GM13977 (cell line): ENCODE measurements around the gene TPBGL.

Experiments
- DNase-seq: peaks from one replicate; pipeline ENCODE4 v3.0.0; 2012; ENCODE audit warnings: low spot score
- CTCF ChIP-seq: IDR thresholded peaks from 2 replicates; pipeline ENCODE4 v1.5.1; 2012; ENCODE audit warnings: mild to moderate bottlenecking, control low read depth; ENCODE audit not compliant: insufficient read depth; ENCODE audit errors: extremely low read depth, missing control alignments
- in situ Hi-C: fragments of 300-500 bp; cut with MboI; formaldehyde crosslinking; loops from one replicate; pipeline ENCODE4 v1.12.0; 2022; ENCODE audit warnings: low sequenced_read_pairs, low pct_unique_long_range_greater_than_20kb, mixed read lengths, inconsistent platforms; ENCODE audit not compliant: unreplicated experiment

The TPBGL gene

GRCh38 chr11:75205564-75206020, 35.0 kb upstream of the TPBGL start:
- in situ Hi-C loops: loop anchor here (10.0 to 25.0 kb wide), 3 partner anchors 61 to 268 kb away; partner anchors contain the start of genes SPCS2 and XRRA1
- no peak for DNase-seq
- TF ChIP-seq CTCF: no peak

GRCh38 chr11:75208446-75208845, 32.1 kb upstream of the TPBGL start:
- no peak for DNase-seq
- in situ Hi-C loops: loop anchor here (10.0 to 25.0 kb wide), 3 partner anchors 64 to 271 kb away; partner anchors contain the start of genes SPCS2 and XRRA1
- no peak for TF ChIP-seq CTCF

GRCh38 chr11:75212411-75212810, 28.2 kb upstream of the TPBGL start:
- DNase-seq: no peak
- no peak for TF ChIP-seq CTCF
- in situ Hi-C loops: loop anchor here (25.0 kb wide), 2 partner anchors 200 to 275 kb away; partner anchors contain the start of genes SPCS2 and XRRA1

GRCh38 chr11:75214411-75214821, 26.2 kb upstream of the TPBGL start:
- TF ChIP-seq CTCF: no peak
- peak; percentile 69 for DNase-seq
- in situ Hi-C loops: loop anchor here (25.0 kb wide), 2 partner anchors 202 to 277 kb away; partner anchors contain the start of genes SPCS2 and XRRA1

- DNase-seq: no peak
- no peak for TF ChIP-seq CTCF
- in situ Hi-C loops: loop anchor here (25.0 kb wide), 2 partner anchors 203 to 278 kb away; partner anchors contain the start of genes SPCS2 and XRRA1
Measured at GRCh38 chr11:75214843-75215242, 25.7 kb upstream of the TPBGL start.

- in situ Hi-C loops: loop anchor here (25.0 kb wide), 2 partner anchors 208 to 283 kb away; partner anchors contain the start of genes SPCS2 and XRRA1
- no peak for TF ChIP-seq CTCF
- DNase-seq: no peak
Measured at GRCh38 chr11:75219869-75220268, 20.7 kb upstream of the TPBGL start.
